ENCODE data around the gene MYBPH. TPM values are rescaled to one million over a fixed set of nuclear protein-coding genes. Genes with fewer than 3 reads are reported as not detected.

The MYBPH gene
- total RNA-seq, 6 experiments from 2014 or later = 0.12 TPM; not detected in 5

GRCh38 chr1:203183828-203184227 is 8.2 kb upstream of the MYBPH start:
- ATAC-seq (no peak), DNase-seq (no peak)
- TF ChIP-seq CTCF (IDR thresholded peaks at IDR 0.05) = no peak
- no peak for TF ChIP-seq POLR2A (IDR thresholded peaks at IDR 0.05)
- intact Hi-C loops (cut with DNase I) = no loop called here
- H3K36me3 ChIP-seq = no peaks in the 10 kb centered on the region
- H3K9me3 ChIP-seq = no peaks in the 10 kb centered on the region
- 83% methylated on average over 1 of the region's 2 CpGs for WGBS (ENCODE audit: insufficient coverage, low coverage, low lambda C conversion rate, missing lambda C conversion rate)
- no peak overlapping the region for H3K4me3 ChIP-seq
- H3K4me1 ChIP-seq = no peaks in the 10 kb centered on the region
- H3K27me3 ChIP-seq = no peaks in the 10 kb centered on the region
- H3K27ac ChIP-seq = no peak overlapping the region

- Histone ChIP-seq H3K4me3 (no peak overlapping the region), H3K9me3 (no peaks in the 10 kb centered on the region), H3K27ac (no peak overlapping the region), H3K27me3 (no peaks in the 10 kb centered on the region), H3K36me3 (no peaks in the 10 kb centered on the region), H3K4me1 (no peaks in the 10 kb centered on the region)
- ATAC-seq = no peak
- DNase-seq = no peak
- intact Hi-C loops (cut with DNase I) = no loop called here
- WGBS (ENCODE audit: insufficient coverage, low coverage, low lambda C conversion rate, missing lambda C conversion rate) = 100% methylated on average over 2 of the region's 7 CpGs
- TF ChIP-seq CTCF (IDR thresholded peaks at IDR 0.05) (no peak), POLR2A (IDR thresholded peaks at IDR 0.05) (no peak)
Observed at GRCh38 chr1:203182387-203182953, 6.8 kb upstream of the MYBPH start.

- Histone ChIP-seq H3K27me3 (no peaks in the 10 kb centered on the region), H3K9me3 (no peaks in the 10 kb centered on the region), H3K36me3 (no peaks in the 10 kb centered on the region), H3K27ac (no peak overlapping the region), H3K4me1 (no peaks in the 10 kb centered on the region), H3K4me3 (no peak overlapping the region)
- intact Hi-C loops (cut with DNase I) = no loop called here
- 77% methylated on average over 6 of the region's 10 CpGs for WGBS (ENCODE audit: insufficient coverage, low coverage, low lambda C conversion rate, missing lambda C conversion rate)
- ATAC-seq = no peak
- TF ChIP-seq CTCF (IDR thresholded peaks at IDR 0.05) (no peak), POLR2A (IDR thresholded peaks at IDR 0.05) (no peak)
- DNase-seq = no peak
Observed at GRCh38 chr1:203181586-203182386, 6.2 kb upstream of the MYBPH start.

GRCh38 chr1:203180611-203181330 is 5.1 kb upstream of the MYBPH start:
- Histone ChIP-seq H3K9me3 (no peaks in the 10 kb centered on the region), H3K27me3 (no peaks in the 10 kb centered on the region), H3K27ac (no peak overlapping the region), H3K4me3 (no peak overlapping the region), H3K4me1 (no peaks in the 10 kb centered on the region), H3K36me3 (no peaks in the 10 kb centered on the region)
- WGBS (ENCODE audit: insufficient coverage, low coverage, low lambda C conversion rate, missing lambda C conversion rate) = 82% methylated on average over 7 of the region's 11 CpGs
- intact Hi-C loops (cut with DNase I) = no loop called here
- no peak for TF ChIP-seq CTCF (IDR thresholded peaks at IDR 0.05)
- no peak for TF ChIP-seq POLR2A (IDR thresholded peaks at IDR 0.05)
- ATAC-seq (no peak), DNase-seq (no peak)

Data from right lobe of liver (tissue), 6 donors.